ENCODE measurements around the gene SLC44A2.

Gene SLC44A2

DNA sequence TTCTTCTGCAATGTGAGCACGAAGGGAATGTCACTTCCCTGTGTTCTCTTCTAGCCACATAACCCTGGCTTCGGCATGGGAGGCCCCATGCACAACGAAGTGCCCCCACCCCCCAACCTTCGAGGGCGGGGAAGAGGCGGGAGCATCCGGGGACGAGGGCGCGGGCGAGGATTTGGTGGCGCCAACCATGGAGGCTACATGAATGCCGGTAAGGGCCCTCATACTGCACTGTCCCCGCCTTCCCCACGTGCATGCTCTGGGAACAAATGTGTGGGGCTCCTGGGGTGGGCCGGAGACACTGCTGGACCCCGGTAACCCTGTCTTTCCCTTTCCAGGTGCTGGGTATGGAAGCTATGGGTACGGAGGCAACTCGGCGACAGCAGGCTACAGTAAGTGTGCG lies 58.2 kb downstream of the SLC44A2 start:
- DNase-seq = no peak

DNA sequence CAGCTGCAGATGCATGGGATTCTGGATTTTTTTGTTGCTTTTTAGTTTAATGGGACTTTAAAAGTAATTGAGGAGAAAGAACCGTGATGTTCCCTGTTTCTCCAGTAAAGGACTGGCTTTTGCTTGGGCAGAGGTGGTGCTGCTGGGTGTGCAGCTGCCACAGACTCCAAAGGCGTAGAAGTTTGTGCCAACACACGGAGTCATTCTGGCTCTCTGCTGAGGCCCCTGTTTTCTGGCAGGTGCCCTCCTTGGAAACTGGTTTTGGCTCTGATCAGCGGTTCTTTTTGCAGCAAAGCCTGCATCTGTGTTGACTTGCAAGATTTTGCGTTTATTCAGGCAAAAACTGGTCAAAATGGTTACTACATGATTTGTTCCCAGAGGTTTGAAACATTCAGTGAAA lies 59.9 kb downstream of the SLC44A2 start:
- DNase-seq = no peak

DNA sequence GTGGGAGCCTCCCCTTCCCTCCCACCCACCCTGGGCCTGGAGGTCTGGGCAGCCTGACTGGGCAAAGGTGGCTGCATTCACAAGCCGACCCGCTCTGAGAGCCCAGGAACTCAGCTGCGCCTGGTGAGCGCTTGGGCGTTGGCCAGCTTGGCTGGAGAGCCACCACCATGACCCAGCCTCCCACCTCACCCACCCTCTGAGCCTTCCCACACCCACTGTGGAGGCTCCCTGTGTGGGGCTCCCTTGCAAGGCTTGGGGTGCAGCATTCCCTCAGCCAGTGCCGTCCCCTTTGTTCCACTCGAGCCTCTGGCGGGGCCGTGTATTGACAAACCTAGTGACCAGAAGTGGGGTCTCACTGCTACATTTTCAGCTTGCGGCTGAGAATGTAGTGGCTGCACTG lies 60.8 kb downstream of the SLC44A2 start:
- no peak for DNase-seq

DNA sequence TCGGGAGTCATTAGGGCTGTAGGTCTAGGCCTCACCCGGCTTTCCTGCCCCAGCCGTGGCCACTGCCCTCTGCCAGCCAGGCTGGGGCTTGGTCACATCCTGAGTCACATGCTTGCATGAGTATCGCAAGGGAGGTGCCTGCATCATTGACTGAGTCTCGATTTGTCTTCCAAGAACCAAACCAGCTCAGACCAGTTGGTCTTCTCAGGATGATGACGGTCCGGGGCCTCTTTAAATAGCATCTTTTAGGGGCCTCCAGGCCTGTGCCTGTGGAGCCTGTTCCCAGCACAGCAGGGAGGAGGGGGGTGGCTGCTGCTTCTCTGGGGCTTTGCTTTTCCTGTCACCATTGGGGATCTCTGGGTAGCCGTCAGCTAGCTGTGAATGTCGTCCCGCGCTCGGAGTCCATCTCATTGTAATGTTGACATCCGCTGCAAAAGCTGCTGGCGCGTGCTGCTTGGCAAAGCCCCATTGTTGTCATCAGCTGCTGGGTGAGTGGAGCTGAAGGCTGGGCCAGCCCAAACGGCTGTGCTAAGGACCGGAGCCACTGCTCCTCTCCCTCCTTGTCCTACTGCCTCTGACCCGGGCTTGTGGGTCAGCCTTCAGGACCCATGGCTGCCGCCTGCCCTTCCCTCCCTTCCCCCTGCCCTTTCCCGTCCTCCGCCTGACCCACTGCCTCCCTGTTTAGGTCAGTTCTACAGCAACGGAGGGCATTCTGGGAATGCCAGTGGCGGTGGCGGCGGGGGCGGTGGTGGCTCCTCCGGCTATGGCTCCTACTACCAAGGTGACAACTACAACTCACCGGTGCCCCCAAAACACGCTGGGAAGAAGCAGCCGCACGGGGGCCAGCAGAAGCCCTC lies 61.5 kb downstream of the SLC44A2 start:
- DNase-seq = no peak

DNA sequence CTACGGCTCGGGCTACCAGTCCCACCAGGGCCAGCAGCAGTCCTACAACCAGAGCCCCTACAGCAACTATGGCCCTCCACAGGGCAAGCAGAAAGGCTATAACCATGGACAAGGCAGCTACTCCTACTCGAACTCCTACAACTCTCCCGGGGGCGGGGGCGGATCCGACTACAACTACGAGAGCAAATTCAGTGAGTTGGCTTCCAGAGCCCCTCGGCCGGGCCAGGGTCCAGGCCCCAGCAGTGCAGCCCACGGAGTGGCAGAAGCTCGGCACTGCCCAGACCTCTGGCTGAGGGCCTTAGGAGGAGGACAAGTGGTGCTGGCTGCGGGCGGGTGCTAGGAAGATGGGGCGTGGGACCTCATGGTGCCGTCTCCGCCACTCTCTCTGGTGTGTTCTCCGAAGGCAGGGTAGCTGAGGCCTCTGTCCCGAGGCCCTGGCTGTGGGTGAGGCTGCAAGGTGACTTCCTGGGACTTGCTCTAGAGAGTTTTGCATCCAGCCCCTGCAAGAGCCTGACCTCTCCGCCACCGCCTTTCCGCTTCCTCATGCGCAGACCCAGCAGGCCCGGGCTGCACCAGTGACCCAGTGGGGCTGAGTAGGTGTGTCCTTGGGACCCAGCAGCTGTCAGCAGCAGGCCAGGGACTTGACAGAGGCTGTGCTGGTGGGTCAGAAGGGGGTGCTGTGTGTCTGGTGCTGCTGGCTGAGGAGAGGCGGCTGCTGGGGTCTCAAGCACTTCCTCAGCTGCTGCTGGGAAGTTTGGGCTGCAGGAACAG lies 62.4 kb downstream of the SLC44A2 start:
- no peak for DNase-seq

DNA sequence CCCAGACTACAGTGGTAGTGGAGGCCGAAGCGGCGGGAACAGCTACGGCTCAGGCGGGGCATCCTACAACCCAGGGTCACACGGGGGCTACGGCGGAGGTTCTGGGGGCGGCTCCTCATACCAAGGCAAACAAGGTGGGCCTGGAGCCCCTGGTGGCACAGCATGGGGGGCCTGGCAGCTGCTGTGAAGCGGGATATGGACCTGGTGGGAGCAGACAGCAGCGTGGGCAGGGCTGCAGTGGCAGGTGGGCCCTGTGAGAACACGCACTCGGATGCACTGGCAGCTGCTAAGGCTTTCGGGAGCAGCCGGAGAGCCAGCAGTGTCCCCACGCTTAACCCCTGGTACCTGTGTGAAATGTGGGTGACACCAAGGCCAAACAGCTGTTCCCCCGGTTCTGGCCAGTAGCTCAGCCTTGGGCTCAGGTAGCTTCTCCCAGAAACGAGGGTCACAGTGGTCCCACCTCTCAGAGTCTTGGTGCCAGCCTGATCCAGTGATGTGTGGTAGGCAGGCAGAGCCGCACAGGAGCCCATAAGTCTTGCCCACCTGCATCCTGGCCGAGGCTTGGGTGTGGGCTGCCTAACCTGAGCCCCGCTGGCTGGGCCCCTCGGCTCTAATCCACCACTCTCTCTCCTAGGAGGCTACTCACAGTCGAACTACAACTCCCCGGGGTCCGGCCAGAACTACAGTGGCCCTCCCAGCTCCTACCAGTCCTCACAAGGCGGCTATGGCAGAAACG lies 63.4 kb downstream of the SLC44A2 start:
- no peak for DNase-seq

DNA sequence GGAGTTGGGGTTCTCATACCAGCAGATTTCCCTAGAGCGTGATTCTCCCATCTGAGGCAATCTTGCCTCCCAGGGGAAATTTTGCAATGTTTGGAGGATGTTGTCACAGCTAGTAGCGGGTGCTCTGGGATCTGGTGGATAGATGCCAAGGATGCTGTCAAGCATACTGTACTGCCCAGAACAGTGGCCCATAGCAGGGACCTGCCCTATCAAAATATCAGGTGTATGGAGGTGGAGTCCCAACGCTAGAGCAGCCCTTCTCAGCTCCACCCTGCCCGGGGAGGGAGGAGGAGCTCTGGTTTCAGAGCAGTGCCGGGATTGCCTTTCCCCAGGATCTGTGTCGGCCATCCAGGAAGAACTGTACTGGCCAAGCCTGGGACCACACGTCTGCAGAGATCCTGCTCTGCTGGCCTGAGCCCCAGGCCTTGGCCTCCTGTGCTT lies 65.0 kb downstream of the SLC44A2 start:
- no peak for DNase-seq

DNA sequence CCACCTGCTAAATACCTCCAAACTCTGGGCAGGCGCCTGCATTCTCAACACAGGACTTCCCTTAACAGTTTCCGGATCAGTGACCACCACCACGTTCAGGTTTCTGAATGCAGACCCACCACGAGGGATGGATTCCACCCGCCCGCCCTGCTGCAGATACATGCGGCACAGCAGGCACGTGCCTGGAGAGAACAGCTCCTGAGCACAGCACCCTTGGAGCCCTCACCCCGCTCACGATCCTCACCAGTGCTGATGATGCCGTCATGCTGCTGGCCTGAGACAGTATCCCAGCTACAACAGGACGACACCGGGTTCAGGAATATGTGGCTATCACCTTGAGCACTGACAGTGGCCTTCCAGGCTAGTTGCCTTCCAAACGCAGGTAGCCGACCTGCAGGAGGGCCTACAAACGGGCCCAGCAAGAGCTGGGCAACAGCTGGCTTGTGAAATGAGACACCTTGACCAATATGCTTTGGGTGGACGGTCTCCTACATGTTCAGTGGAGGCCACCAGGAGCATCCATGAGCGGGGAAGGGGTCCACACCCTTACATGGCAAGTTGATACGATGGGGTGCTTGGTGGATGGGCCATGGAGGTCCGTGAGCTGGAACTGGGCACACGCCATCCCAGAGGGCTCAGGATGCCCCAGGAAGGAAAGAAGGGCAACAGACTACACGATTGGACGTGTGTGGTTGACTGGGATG lies 66.0 kb downstream of the SLC44A2 start:
- DNase-seq = no peak

DNA sequence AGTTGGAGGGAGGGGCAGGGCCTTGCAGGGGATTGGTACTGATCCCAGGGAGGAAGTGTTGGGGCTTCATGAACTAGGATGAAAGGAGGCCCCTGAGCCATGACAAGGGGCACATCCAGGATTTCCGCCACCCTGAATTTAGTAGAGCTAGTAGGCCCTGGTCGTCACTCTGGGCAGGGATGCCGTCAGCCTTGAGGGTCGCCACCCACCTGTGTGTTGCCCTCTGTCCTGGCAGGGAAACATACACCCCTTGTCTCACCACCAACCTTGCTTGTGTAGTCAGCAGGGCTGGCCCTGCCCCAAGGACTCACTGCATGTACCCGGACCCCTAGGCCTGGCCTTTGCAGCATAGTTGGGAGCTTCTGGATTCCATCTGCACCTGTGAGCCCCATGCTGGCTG lies 66.5 kb downstream of the SLC44A2 start:
- DNase-seq = no peak

DNA sequence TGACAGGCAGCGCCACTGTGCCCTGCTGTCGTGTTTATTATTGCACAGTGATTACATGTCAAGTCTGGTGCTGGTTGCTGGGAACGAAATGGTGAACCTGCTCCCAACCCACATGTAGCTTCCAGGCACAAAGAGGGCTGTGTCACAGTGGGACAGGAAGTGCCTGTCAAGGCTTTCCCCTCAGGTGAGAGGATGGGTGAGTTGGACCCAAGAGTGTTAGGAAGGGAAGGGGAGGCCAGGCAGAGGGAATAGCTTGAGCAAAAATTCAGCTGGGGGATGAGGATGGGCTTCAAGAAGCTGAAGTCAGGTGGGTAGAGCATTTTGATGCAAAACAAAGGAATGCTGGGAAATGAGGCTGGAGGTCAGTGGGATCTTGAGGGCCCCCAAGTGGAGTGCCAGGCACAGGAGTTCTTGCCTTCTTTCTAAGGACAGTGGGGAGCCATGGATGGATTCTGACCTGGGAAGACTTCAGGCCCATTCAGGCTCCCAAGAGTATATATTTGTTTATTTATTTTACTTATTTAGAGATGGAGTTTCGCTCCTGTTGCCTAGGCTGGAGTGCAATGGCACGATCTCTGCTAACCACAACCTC lies 67.4 kb downstream of the SLC44A2 start:
- DNase-seq = no peak
